T-helper 2 cell treated with Interferon-gamma antibody and Interleukin-4, amounts not matched to agents 100 ng/mL and 5 ng/mL, for 36 hours (primary cell): ENCODE data around the gene CMSS1. TPM values are rescaled to one million over a fixed set of nuclear protein-coding genes. Genes with fewer than 3 reads are reported as not detected.

Experiments used
- intact Hi-C: fragments of 100-400 bp; cut with micrococcal nuclease; formaldehyde crosslinking; loops from one replicate; pipeline ENCODE4 v1.15.1; 2023
- total RNA-seq: library from RNA; stranded (reverse); gene quantifications from 2 replicates; pipeline ENCODE4 v1.2.3, GENCODE V29; 2022

The CMSS1 gene
- total RNA-seq, 1 donor from 2014 or later, result 53.2 TPM

GRCh38 chr3:99850608-99851007 is 32.9 kb downstream of the CMSS1 start:
- intact Hi-C loops, result no loop called here

DNA sequence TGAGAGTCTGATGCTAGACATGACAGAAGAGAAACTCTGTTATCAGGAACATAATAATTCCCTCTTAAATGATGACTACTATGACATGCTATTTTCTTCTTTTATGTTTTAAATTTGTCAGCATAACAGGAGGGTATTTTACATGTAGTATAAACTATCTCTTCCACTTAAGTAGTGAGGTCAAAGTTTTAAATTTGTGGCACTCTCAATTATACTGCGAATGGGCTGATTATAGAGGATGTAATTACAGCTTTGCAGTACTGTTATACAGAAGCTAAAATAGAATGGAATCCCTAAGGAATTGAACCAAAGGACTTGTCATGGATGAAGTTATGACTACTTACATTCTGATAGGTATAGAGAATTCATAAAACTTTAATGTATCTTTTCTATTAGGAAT is 34.3 kb downstream of the CMSS1 start:
- intact Hi-C loops, result no loop called here

- intact Hi-C loops, result no loop called here
Observed at GRCh38 chr3:99852851-99853250, 35.2 kb downstream of the CMSS1 start.

GRCh38 chr3:99854756-99855298 is 37.2 kb downstream of the CMSS1 start:
- intact Hi-C loops, result no loop called here

DNA sequence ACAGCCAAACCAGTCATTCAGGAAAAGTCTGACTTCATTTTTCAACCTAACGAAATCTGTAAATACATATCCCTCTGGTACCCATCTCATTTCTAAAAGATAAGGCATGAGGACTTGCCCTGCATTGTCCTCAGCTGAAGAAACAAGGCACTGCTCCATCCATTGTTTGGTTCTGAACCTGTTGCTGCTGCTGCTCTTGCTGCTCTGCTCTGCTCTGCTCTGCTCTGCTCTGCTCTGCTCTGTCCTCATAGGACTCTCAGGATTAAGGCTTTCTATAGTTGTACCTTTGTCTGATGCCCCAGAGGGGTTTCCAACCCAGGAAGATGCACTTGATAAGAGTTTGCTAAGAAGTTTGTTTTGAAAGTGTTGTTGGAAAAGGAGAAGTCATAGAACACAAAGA is 38.2 kb downstream of the CMSS1 start:
- intact Hi-C loops, result loop anchor here (2.0 kb wide), 1 partner anchor 17 kb away; no protein-coding TSS in a partner anchor

DNA sequence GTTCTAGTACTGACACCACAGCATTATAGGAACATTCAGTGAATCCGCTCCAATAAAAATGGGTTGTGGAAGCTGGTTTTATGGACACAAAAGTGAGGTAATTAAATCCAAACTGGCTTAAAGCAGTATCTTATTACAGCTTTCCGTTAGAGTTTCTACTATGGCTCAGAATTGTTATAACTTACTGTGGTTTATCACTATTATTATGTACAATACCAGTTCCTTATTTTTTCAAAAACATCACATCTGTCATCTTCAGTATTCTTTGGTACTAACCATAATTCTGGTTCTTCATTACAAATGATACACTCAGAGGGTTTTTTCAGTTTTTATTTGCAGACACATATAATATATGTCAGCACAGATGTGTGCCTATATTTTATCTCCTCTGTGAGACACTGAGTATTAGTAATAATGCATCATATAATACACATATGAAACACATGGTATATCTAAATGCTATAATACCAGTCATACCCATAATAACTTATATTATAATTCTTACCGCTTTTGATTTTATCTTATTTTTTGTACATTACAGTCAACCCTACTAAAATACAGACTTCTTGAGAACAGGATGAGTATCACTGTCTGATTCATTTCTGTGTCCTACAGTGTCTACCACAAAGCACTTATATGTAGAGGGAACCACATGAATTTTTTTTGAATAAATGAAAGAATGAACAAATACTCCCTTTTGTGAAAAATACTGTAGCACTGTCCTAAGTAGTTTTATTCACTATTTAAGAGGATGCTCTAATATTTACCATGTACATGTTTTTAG is 39.0 kb downstream of the CMSS1 start:
- intact Hi-C loops, result loop anchor here (1.0 to 2.0 kb wide), 2 partner anchors 10 to 16 kb away; no protein-coding TSS in a partner anchor

DNA sequence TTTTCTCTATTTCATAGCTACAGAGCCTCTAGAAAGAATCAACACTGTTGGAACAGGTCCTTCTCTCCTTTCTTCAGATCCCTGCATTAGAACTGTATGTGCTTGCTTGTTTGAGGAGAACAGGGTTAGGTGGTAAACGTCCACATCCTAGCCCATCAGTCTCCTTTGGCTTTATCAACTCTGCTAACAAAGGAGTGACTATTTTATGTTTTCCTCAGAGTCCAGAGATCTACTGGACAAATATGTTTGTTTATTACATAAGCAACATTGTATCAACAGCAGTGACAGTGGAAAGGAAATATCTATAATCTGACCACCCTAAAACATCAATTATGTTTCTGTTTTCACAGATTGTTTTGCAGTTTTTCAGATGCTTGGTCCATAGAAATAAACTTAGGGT is 39.6 kb downstream of the CMSS1 start:
- intact Hi-C loops, result loop anchor here (1.0 to 2.0 kb wide), 2 partner anchors 9 to 16 kb away; no protein-coding TSS in a partner anchor

DNA sequence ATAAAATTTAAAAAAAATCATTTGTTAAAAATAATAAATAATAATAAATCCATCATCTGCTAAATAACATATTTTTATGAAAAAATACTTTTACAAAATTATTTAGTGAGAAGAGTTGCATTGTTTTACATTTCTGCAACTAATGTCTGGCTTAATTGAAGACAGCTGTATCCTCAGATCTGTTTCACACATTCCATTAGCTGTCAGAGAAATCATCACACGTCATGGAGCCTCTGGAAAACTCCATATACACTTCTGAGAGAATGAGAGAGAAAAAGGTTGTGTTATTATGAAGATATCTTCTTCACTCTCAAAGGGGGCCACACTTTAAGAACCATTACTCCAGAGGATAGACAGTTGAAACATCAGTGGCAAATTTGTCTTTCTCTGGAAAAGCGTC is 40.8 kb downstream of the CMSS1 start:
- intact Hi-C loops, result no loop called here

- intact Hi-C loops, result no loop called here
Observed at GRCh38 chr3:99859825-99860224, 42.2 kb downstream of the CMSS1 start.

- intact Hi-C loops, result no loop called here
Observed at GRCh38 chr3:99861216-99861615, 43.6 kb downstream of the CMSS1 start.

DNA sequence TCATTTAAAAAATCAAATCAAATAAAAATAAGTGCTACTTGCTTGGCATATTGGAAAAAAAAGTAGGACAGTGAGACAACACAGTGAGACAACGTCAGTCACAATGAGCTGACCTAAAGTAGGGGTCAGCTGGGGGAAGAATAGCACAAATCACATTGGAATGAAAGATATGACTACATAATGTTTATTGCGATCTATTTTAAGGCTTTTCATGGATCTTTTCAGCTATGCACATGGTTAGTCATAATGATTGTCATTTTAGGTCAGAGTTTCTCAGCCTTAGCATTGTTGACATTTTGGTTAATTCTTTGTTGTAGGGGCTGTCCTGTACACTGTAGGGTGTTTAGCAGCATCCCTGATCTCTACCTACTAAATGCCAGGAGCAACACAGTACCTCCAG is 44.5 kb downstream of the CMSS1 start:
- intact Hi-C loops, result no loop called here

DNA sequence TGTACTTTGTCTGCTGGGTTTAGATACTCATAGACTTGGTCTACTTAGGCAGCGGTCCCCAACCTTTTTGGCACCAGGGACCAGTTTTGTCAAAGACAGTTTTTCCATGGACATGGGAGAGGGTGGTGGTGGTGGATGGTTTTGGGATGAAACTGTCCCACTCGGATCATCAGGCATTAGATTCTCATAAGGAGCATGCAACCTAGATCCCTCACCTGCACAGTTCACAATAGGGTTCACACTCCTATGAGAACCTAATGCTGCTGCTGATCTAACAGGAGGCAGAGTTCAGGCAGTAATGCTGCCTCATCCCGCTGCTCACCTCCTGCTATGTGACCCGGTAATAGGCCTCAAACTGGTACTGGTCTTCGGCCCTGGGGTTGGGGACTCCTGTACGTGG is 45.3 kb downstream of the CMSS1 start:
- intact Hi-C loops, result no loop called here

DNA sequence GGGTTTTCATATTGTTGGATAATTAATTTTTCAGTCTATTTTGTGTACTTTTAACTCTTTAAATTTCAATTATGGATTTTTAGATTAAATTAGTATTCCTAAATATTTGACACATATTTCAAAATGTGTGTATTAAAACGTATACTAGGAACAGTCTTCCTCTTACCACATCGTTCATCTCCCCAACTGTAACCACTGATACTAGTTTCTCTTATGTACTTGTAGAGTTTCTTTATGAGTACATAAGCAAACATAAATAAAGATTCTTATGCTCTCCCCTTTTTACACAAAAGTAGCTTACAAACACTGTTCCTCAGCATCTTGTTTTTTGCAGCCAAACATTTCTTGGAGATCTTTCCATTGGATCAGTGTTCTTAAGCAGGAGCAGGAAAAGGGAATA is 45.9 kb downstream of the CMSS1 start:
- intact Hi-C loops, result no loop called here

- intact Hi-C loops, result no loop called here
Observed at GRCh38 chr3:99864289-99864688, 46.6 kb downstream of the CMSS1 start.

GRCh38 chr3:99865321-99865720 is 47.7 kb downstream of the CMSS1 start:
- intact Hi-C loops, result no loop called here

GRCh38 chr3:99866261-99866761 is 48.6 kb downstream of the CMSS1 start:
- intact Hi-C loops, result loop anchor here (1.0 kb wide), 1 partner anchor 9 kb away; no protein-coding TSS in a partner anchor

DNA sequence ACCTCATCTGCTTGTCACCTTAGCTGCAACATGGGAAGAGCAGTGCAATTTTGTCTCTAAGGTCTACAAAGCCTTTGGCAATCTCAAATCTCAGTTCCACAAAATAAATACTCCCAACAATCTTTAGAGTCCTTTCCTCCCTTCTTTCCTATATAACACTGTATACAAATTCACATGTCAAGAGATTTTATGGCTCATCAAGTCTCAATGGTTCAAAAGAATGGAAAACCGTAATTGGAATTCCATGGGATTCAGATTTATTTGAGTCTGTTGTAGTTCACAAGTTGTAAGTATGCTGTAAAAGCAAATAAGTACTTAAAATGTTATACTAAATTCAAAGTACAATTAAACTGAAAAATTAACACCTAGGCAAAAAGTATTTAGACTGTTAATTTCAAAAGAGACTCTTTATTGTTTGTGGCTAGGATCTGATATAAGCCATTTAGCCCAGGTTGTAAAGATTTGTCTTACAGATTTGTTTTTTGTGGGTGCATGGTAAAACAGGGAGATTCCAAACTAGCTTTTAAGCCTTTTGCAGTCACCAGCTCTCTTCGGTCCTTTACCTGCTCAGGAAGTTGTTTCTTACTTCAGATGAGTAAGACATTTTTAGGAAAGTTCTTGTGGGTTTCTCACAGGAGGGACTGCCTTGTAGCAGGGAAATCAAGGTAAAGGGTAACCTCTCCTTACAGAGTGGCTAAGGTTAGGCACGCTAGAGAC is 50.1 kb downstream of the CMSS1 start:
- intact Hi-C loops, result loop anchor here (1.0 kb wide), 1 partner anchor 8 kb away; no protein-coding TSS in a partner anchor

GRCh38 chr3:99868311-99868646 is 50.6 kb downstream of the CMSS1 start:
- intact Hi-C loops, result no loop called here

- intact Hi-C loops, result loop anchor here (10.0 kb wide), 1 partner anchor 1815 kb away; the partner anchor contains the start of gene RPL24
Observed at GRCh38 chr3:99869621-99870020, 52.0 kb downstream of the CMSS1 start.

GRCh38 chr3:99870712-99871111 is 53.0 kb downstream of the CMSS1 start:
- intact Hi-C loops, result loop anchor here (10.0 kb wide), 1 partner anchor 1814 kb away; the partner anchor contains the start of gene RPL24

DNA sequence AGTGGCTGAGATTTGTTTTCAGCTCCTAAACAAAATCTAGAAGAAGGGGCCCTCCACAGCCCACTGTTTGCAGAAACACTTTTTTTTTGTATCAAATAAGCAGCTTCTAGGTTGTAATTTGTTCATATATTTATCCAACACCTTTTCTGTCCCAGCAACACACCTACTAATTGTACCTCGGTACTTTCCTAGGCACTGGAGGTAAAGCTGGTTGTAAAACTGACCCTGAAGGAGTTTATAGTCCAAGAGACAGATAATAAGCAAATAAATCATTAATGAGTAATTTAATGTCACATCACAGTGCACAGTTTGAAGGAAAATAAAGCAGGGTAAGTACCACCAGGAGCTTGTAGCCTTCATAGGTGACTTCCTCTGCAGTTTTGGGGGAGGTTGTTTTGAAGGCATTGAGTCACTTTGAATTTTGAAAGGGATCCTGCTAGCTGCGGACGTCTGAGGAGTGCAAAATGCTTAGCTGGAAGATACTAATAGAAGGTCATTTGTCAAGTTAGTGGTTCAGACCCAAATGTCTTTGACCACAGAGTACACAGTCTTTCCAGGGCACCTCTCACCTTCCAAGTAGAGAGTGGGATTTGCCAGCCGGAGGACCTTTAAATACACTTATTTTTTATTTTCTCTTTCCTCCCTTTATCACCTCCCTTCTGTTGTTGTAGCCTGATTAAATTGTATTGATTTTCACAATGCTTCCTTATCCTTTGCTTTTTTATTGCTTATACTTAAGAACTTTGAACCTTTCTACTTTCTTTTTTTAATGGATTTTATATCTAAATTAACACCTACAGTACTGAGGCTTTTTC is 53.8 kb downstream of the CMSS1 start:
- intact Hi-C loops, result loop anchor here (2.0 to 10.0 kb wide), 2 partner anchors 15 to 1813 kb away; partner anchors contain the start of gene RPL24
